Ramos (cell line): ENCODE results near the gene SGPL1.

ENCODE experiments used
- in situ Hi-C: fragments of 300-500 bp; cut with MboI; formaldehyde crosslinking; loops from one replicate; pipeline ENCODE4 v1.14.3; 2022; ENCODE audit warnings: low sequenced_read_pairs; ENCODE audit not compliant: unreplicated experiment

SGPL1 gene

GRCh38 chr10:70872291-70872690, 56.5 kb downstream of the SGPL1 start:
- in situ Hi-C loops = no loop called here

- in situ Hi-C loops = no loop called here
Measured at GRCh38 chr10:70874061-70874460, 58.3 kb downstream of the SGPL1 start.

DNA sequence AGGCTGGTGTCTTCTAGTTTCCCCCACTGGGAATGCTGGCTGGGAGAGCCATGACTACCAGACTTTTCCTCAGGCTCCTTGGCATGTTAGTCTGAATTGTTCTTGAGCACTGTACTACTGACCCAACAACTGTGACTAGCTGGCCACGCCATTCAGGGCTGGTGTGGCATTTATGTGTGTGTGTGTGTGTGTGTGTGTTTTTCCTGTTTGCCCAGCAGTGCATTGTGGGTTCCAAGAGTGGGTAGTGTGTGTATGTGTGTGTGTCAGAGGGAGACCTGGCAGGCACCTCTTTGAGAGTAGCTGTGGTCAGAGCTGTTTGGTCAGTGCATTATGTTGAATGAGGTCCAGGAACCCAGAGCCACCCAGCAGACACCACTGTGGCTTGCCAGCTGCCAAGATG, 63.5 kb downstream of the SGPL1 start:
- in situ Hi-C loops = no loop called here

DNA sequence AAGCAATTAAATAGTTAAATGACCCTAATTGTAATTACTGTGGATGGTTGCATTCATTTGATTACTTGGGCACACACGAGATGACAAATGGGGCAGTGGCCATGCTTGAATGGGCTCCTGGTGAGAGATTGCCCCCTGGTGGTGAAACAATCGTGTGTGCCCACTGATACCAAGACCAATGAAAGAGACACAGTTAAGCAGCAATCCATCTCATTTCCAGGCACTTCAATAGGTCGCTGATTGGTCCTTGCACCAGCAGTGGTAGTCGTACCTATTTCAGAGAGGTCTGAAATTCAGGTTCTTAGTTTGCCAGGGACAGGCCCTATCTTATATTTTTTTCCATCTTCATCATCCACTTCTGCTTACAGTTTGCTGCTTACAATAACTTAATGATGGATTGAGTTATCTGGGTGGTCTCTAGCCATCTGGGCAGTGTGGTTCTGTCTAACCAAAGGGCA, 64.4 kb downstream of the SGPL1 start:
- in situ Hi-C loops = loop anchor here (5.0 to 10.0 kb wide), 2 partner anchors 328 to 435 kb away; partner anchors contain the start of gene NODAL

DNA sequence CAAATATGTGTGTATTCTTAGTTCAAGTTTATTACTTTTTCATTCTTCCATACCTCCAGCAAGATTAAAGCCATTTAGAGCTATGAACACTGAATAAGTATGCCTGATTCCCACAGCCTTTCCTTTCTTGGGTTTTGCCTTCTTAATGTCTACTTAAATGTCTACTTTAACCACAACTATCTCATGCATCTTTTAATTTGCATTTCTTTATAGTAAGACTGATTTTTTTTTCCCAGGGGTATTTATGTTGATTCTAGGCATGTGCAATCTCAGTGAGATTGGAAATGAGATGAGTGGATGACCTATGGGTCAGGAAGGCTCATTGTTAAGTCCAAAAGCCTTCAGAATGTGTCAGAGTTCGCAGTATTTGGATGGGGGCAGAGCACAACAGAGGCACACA, 69.0 kb downstream of the SGPL1 start:
- in situ Hi-C loops = loop anchor here (5.0 to 10.0 kb wide), 2 partner anchors 332 to 440 kb away; partner anchors contain the start of gene NODAL

- in situ Hi-C loops = loop anchor here (10.0 kb wide), 1 partner anchor 441 kb away; the partner anchor contains the start of gene NODAL
Measured at GRCh38 chr10:70885481-70885880, 69.7 kb downstream of the SGPL1 start.

DNA sequence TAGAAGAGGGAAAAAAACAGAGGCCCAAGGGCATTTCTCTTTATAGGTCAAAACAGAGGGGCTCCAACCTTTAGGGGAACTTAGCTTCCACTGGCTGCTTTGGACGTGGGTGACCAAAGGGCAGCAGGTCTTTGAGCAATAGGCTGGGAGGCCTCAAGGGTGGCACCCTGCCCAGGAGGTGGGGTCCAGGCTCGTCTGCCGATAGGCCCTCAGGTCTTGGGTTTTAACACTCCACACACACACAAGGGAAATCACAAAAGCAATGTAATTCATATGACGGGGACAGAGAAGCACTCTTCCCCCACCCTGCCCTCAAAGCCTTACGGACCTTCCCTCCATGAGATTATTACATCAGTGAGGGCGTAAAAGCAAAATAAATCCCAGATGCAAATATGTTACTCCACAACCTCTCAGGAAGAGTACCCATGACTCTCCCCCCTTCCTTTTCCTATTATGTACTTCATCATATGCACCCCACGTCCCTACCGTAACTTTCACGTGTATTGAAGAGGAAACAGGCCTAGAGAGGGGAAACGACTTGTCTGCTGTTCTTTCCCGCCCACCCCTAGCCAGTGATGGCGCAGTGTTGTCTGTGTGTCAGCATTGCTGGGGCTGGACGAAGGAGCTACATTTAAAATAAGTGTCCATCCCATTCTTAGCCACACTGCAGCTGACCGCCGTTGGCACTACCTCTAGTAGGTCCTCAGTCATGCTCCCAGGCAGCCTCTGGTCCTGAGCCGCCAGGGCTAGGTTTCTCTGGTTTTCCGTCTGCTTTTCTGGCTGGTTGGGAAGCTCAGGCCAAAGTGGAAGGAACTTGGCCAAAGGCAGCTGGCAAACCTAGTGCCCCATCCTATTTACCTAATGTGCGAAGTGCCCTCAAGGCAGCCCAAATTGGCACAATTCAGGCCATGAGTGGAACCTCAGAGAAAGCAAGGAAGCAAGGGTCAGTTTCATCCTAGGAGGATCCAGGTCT, 70.5 kb downstream of the SGPL1 start:
- in situ Hi-C loops = loop anchor here (10.0 kb wide), 1 partner anchor 441 kb away; the partner anchor contains the start of gene NODAL

DNA sequence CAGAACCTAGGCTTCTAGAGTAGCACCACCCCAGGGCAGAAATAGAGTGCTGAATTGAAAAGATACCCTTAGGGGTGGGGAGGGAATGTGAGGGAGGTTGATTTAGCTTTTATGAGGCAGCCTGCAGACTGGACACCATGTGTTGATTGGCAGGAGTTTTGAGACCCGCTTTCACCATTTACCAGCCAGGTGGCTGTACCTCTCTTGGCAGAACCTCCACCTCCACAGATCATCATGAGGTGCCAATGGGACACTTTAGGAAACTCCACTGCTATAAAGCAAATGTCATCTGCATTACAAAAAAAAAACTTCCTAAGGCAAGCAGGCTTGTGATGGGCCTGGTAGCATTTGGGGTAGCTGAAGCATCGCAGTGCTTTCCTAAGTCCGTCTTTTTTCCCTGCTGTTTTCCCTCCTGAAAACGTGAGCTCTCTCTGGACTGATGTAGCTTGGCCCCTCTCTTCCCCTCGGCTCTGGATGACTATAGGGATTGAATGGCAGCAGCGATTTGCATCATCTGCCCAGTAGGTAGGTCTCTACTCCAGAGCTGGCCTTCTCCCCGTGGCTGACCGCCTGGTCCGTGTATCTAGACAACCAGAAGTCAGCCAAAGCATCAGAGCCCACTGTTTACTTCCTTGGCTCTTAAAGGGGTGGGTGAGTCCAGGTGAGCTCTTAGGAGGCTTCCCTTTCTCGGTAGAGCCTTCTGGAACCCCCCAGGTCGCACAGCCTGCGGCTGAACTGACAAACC, 71.3 kb downstream of the SGPL1 start:
- in situ Hi-C loops = loop anchor here (10.0 kb wide), 1 partner anchor 442 kb away; the partner anchor contains the start of gene NODAL

GRCh38 chr10:70887804-70888800, 72.4 kb downstream of the SGPL1 start, which contains the start of gene PCBD1:
Gene PCBD1 (minus strand): TSS chr10:70888565. CDS start chr10:70888533, 32 bp downstream.
- in situ Hi-C loops = loop anchor here (10.0 kb wide), 1 partner anchor 443 kb away; the partner anchor contains the start of gene NODAL

GRCh38 chr10:70889291-70889690, 73.5 kb downstream of the SGPL1 start:
- in situ Hi-C loops = loop anchor here (10.0 kb wide), 1 partner anchor 444 kb away; the partner anchor contains the start of gene NODAL

GRCh38 chr10:70890917-70891431, 75.2 kb downstream of the SGPL1 start:
- in situ Hi-C loops = no loop called here

DNA sequence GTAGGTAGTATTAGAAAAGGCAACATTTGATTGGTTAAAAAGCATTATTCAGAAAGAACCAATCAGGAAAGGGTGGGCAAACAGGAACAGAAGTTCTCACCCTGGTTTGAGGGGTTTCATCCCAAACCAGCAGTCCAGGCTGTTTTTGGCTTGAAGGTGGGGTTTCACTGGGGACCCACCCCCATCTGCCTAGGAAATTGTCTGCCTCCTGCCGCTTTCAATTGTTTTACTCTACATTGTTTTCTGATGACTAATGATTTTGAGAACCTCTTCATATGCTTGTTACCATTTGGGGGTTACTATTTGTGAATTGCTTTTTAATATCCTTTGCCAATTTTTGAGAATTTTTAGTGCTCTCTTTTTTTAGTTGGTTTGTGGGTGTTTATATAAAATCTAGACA, 75.9 kb downstream of the SGPL1 start:
- in situ Hi-C loops = no loop called here

GRCh38 chr10:70892631-70893030, 76.9 kb downstream of the SGPL1 start:
- in situ Hi-C loops = no loop called here

GRCh38 chr10:70893227-70894006, 77.7 kb downstream of the SGPL1 start:
- in situ Hi-C loops = no loop called here

- in situ Hi-C loops = no loop called here
Measured at GRCh38 chr10:70894416-70894815, 78.7 kb downstream of the SGPL1 start.

GRCh38 chr10:70896551-70896950, 80.8 kb downstream of the SGPL1 start:
- in situ Hi-C loops = no loop called here

GRCh38 chr10:70898687-70899086, 82.9 kb downstream of the SGPL1 start:
- in situ Hi-C loops = no loop called here

- in situ Hi-C loops = no loop called here
Measured at GRCh38 chr10:70899096-70899495, 83.3 kb downstream of the SGPL1 start.
